Naive B cell (primary cell): ENCODE data around the gene TNRC6A. TPM values are rescaled to one million over a fixed set of nuclear protein-coding genes. Genes with fewer than 3 reads are reported as not detected.
"Not testable (repeated sequence)": the region's sequence is repeated elsewhere in the genome, so short reads cannot be mapped to it uniquely, and the experiment has no call there.

ENCODE experiments used
- ATAC-seq, 2 donors: fragments of 150-1000 bp; cut with Tn5 transposase; 2 replicates each; pipeline ENCODE4 v1.10.0; 2021; ENCODE audit warnings: low read depth in 2 of 2, mild to moderate bottlenecking in 2 of 2, moderate library complexity in 2 of 2
- DNase-seq: peaks from one replicate; pipeline ENCODE4 v3.0.0; 2022
- H3K27ac Mint-ChIP-seq, 6 donors: one replicate each; pipeline ENCODE4 v1.8.0; 2020 to 2022; ENCODE audit warnings: mild to moderate bottlenecking in 6 of 6, mixed read lengths in 6 of 6, moderate library complexity in 5 of 6, inconsistent platforms in 2 of 6
- H3K27me3 Mint-ChIP-seq, 3 donors: one replicate each; pipeline ENCODE4 v1.8.0; 2021 to 2022; ENCODE audit warnings: mixed read lengths in 3 of 3, mild to moderate bottlenecking in 1 of 3
- H3K36me3 Mint-ChIP-seq, 2 donors: one replicate each; pipeline ENCODE4 v1.8.0; 2020 to 2022; ENCODE audit warnings: mixed read lengths in 2 of 2, inconsistent platforms in 1 of 2, mild to moderate bottlenecking in 1 of 2
- H3K4me1 Mint-ChIP-seq, 3 donors: one replicate each; pipeline ENCODE4 v1.8.0; 2020 to 2022; ENCODE audit warnings: mixed read lengths in 3 of 3, inconsistent platforms in 1 of 3, mild to moderate bottlenecking in 1 of 3, moderate library complexity in 1 of 3
- H3K4me3 Mint-ChIP-seq, 8 donors: one replicate each; pipeline ENCODE4 v1.8.0; 2020 to 2022; ENCODE audit warnings: mild to moderate bottlenecking in 8 of 8, mixed read lengths in 8 of 8, moderate library complexity in 8 of 8, inconsistent platforms in 2 of 8
- H3K9me3 Mint-ChIP-seq, 7 donors: one replicate each; pipeline ENCODE4 v1.8.0; 2020 to 2022; ENCODE audit warnings: mixed read lengths in 7 of 7, mild to moderate bottlenecking in 5 of 7, inconsistent platforms in 2 of 7, moderate library complexity in 1 of 7
- polyA plus RNA-seq, 6 donors: library from polyadenylated mRNA; unstranded; fragments of 300-500 nt; fragmentation: Illumina TruSeq; gene quantifications; one replicate each; pipeline ENCODE4 v1.2.3, GENCODE V29; 2021; ENCODE audit warnings: low read depth in 6 of 6

Gene TNRC6A
- polyA plus RNA-seq, 6 donors from 2014 or later = 1.9 to 23.1 (median 13.1) TPM

GRCh38 chr16:24749310-24749709 lies 19.9 kb downstream of the TNRC6A start:
- H3K36me3 Mint-ChIP-seq = peaks cover 0 to 10% of the 10 kb centered on the region in 2 donors
- DNase-seq = no peak
- H3K27me3 Mint-ChIP-seq = no peaks in the 10 kb centered on the region
- no peak for ATAC-seq
- H3K4me3 Mint-ChIP-seq = no peak overlapping the region
- peak overlapping the region in 2 of 6 donors; percentile 14 to 19 for H3K27ac Mint-ChIP-seq
- H3K9me3 Mint-ChIP-seq = no peaks in the 10 kb centered on the region
- peaks cover 62 to 72% (median 71%) of the 10 kb centered on the region in 3 donors for H3K4me1 Mint-ChIP-seq

GRCh38 chr16:24749872-24750271 lies 20.4 kb downstream of the TNRC6A start:
- not testable (repeated sequence) for H3K27ac Mint-ChIP-seq, H3K27me3 Mint-ChIP-seq, ATAC-seq, DNase-seq, H3K4me3 Mint-ChIP-seq, H3K9me3 Mint-ChIP-seq
- Mint-ChIP-seq H3K4me1 (peaks cover 61 to 71% (median 71%) of the 10 kb centered on the region in 3 donors), H3K36me3 (peaks cover 0 to 10% of the 10 kb centered on the region in 2 donors)

- DNase-seq (no peak), ATAC-seq (no peak)
- H3K27ac Mint-ChIP-seq = peak overlapping the region in 1 of 6 donors; percentile 22
- H3K4me1 Mint-ChIP-seq = peaks cover 49 to 56% (median 54%) of the 10 kb centered on the region in 3 donors
- H3K27me3 Mint-ChIP-seq = no peaks in the 10 kb centered on the region
- H3K4me3 Mint-ChIP-seq = no peak overlapping the region
- peaks cover 0 to 6% of the 10 kb centered on the region in 2 donors for H3K36me3 Mint-ChIP-seq
- H3K9me3 Mint-ChIP-seq = no peaks in the 10 kb centered on the region
These were observed 23.5 kb downstream of the TNRC6A start for GRCh38 chr16:24753000-24753399.

GRCh38 chr16:24753437-24753836 lies 24.0 kb downstream of the TNRC6A start:
- Mint-ChIP-seq H3K27me3 (no peaks in the 10 kb centered on the region), H3K9me3 (no peaks in the 10 kb centered on the region), H3K4me3 (no peak overlapping the region), H3K36me3 (peaks cover 0 to 6% of the 10 kb centered on the region in 2 donors), H3K4me1 (peaks cover 45 to 52% (median 52%) of the 10 kb centered on the region in 3 donors), H3K27ac (no peak overlapping the region)
- DNase-seq = no peak
- ATAC-seq = no peak

GRCh38 chr16:24754543-24754942 lies 25.1 kb downstream of the TNRC6A start:
- Mint-ChIP-seq H3K9me3 (no peaks in the 10 kb centered on the region), H3K4me1 (peaks cover 34 to 41% (median 41%) of the 10 kb centered on the region in 3 donors), H3K4me3 (no peak overlapping the region), H3K27me3 (no peaks in the 10 kb centered on the region), H3K27ac (peak overlapping the region in 4 of 6 donors; percentile 17 to 53 (median 32)), H3K36me3 (no peaks in the 10 kb centered on the region)
- DNase-seq = no peak
- ATAC-seq = no peak

- no peak overlapping the region for H3K4me3 Mint-ChIP-seq
- no peak for ATAC-seq
- no peaks in the 10 kb centered on the region for H3K9me3 Mint-ChIP-seq
- no peak for DNase-seq
- H3K4me1 Mint-ChIP-seq = peaks cover 33 to 37% (median 35%) of the 10 kb centered on the region in 3 donors
- H3K27ac Mint-ChIP-seq = peak overlapping the region in 4 of 6 donors; percentile 7 to 75 (median 24)
- no peaks in the 10 kb centered on the region for H3K27me3 Mint-ChIP-seq
- no peaks in the 10 kb centered on the region for H3K36me3 Mint-ChIP-seq
These were observed 25.9 kb downstream of the TNRC6A start for GRCh38 chr16:24755201-24755874.

GRCh38 chr16:24758373-24758772 lies 28.9 kb downstream of the TNRC6A start:
- no peak for ATAC-seq
- no peak overlapping the region for H3K4me3 Mint-ChIP-seq

GRCh38 chr16:24759006-24759405 lies 29.6 kb downstream of the TNRC6A start:
- no peak overlapping the region for H3K4me3 Mint-ChIP-seq
- DNase-seq (no peak), ATAC-seq (no peak)
- H3K27me3 Mint-ChIP-seq = no peaks in the 10 kb centered on the region
- no peaks in the 10 kb centered on the region for H3K9me3 Mint-ChIP-seq
- peaks cover 12 to 16% (median 13%) of the 10 kb centered on the region in 3 donors for H3K4me1 Mint-ChIP-seq
- H3K27ac Mint-ChIP-seq = no peak overlapping the region
- peaks cover 0 to 5% of the 10 kb centered on the region in 2 donors for H3K36me3 Mint-ChIP-seq

More at GRCh38 chr16:24758373-24758772, 28.9 kb downstream of the TNRC6A start:
- DNase-seq = no peak
- Mint-ChIP-seq H3K27ac (no peak overlapping the region), H3K9me3 (no peaks in the 10 kb centered on the region), H3K36me3 (peaks cover 0 to 3% of the 10 kb centered on the region in 2 donors), H3K27me3 (no peaks in the 10 kb centered on the region), H3K4me1 (peaks cover 11 to 18% (median 12%) of the 10 kb centered on the region in 3 donors)

- no peak for ATAC-seq
- Mint-ChIP-seq H3K9me3 (no peaks in the 10 kb centered on the region), H3K27ac (peak overlapping the region in 1 of 6 donors; percentile 81), H3K4me1 (peaks cover 3 to 8% (median 6%) of the 10 kb centered on the region in 3 donors), H3K36me3 (peaks cover 0 to 5% of the 10 kb centered on the region in 2 donors), H3K27me3 (no peaks in the 10 kb centered on the region), H3K4me3 (no peak overlapping the region)
- DNase-seq = no peak
These were observed 32.1 kb downstream of the TNRC6A start for GRCh38 chr16:24761526-24761925.

- peak overlapping the region in 2 of 6 donors; percentile 24 to 81 for H3K27ac Mint-ChIP-seq
- H3K27me3 Mint-ChIP-seq = no peaks in the 10 kb centered on the region
- H3K4me1 Mint-ChIP-seq = peaks cover 3 to 8% (median 7%) of the 10 kb centered on the region in 3 donors
- peaks cover 0 to 6% of the 10 kb centered on the region in 2 donors for H3K36me3 Mint-ChIP-seq
- no peak for DNase-seq
- no peak for ATAC-seq
- H3K4me3 Mint-ChIP-seq = no peak overlapping the region
- H3K9me3 Mint-ChIP-seq = no peaks in the 10 kb centered on the region
These were observed 35.5 kb downstream of the TNRC6A start for GRCh38 chr16:24764916-24765315.

GRCh38 chr16:24766057-24766456 lies 36.6 kb downstream of the TNRC6A start:
- no peaks in the 10 kb centered on the region for H3K9me3 Mint-ChIP-seq
- peaks cover 10 to 16% (median 12%) of the 10 kb centered on the region in 3 donors for H3K4me1 Mint-ChIP-seq
- H3K4me3 Mint-ChIP-seq = no peak overlapping the region
- ATAC-seq = no peak
- H3K27me3 Mint-ChIP-seq = no peaks in the 10 kb centered on the region
- H3K36me3 Mint-ChIP-seq = peaks cover 0 to 10% of the 10 kb centered on the region in 2 donors
- DNase-seq = no peak
- H3K27ac Mint-ChIP-seq = no peak overlapping the region

GRCh38 chr16:24769806-24770205 lies 40.4 kb downstream of the TNRC6A start:
- Mint-ChIP-seq H3K9me3 (no peaks in the 10 kb centered on the region), H3K4me3 (no peak overlapping the region), H3K4me1 (peaks cover 11 to 23% (median 12%) of the 10 kb centered on the region in 3 donors), H3K27ac (peak overlapping the region; percentile 20 to 77 (median 66)), H3K36me3 (peaks cover 0 to 11% of the 10 kb centered on the region in 2 donors), H3K27me3 (no peaks in the 10 kb centered on the region)
- DNase-seq (no peak), ATAC-seq (no peak)

GRCh38 chr16:24771132-24771778 lies 41.8 kb downstream of the TNRC6A start:
- H3K27ac Mint-ChIP-seq = no peak overlapping the region

GRCh38 chr16:24771779-24772157 lies 42.3 kb downstream of the TNRC6A start:
- no peak overlapping the region for H3K4me3 Mint-ChIP-seq
- ATAC-seq (no peak), DNase-seq (no peak)
- peak overlapping the region in 1 of 6 donors; percentile 44 for H3K27ac Mint-ChIP-seq
- H3K27me3 Mint-ChIP-seq = no peaks in the 10 kb centered on the region
- no peaks in the 10 kb centered on the region for H3K9me3 Mint-ChIP-seq
- H3K36me3 Mint-ChIP-seq = peaks cover 0 to 11% of the 10 kb centered on the region in 2 donors
- H3K4me1 Mint-ChIP-seq = peaks cover 15 to 31% (median 19%) of the 10 kb centered on the region in 3 donors

More at GRCh38 chr16:24771132-24771778, 41.8 kb downstream of the TNRC6A start:
- Mint-ChIP-seq H3K4me1 (peaks cover 15 to 31% (median 19%) of the 10 kb centered on the region in 3 donors), H3K27me3 (no peaks in the 10 kb centered on the region), H3K36me3 (peaks cover 0 to 11% of the 10 kb centered on the region in 2 donors), H3K9me3 (no peaks in the 10 kb centered on the region), H3K4me3 (no peak overlapping the region)
- DNase-seq = no peak
- no peak for ATAC-seq
